ENCODE results near the gene FLCN. TPM values are rescaled to one million over a fixed set of nuclear protein-coding genes. Genes with fewer than 3 reads are reported as not detected.

FLCN gene
- total and polyA plus RNA-seq, 10 of the 15 experiments (the other 5 are each of a cell fraction or from before 2014, with no cell fraction given), result 1.1 to 24.7 (median 10.4) TPM

DNA sequence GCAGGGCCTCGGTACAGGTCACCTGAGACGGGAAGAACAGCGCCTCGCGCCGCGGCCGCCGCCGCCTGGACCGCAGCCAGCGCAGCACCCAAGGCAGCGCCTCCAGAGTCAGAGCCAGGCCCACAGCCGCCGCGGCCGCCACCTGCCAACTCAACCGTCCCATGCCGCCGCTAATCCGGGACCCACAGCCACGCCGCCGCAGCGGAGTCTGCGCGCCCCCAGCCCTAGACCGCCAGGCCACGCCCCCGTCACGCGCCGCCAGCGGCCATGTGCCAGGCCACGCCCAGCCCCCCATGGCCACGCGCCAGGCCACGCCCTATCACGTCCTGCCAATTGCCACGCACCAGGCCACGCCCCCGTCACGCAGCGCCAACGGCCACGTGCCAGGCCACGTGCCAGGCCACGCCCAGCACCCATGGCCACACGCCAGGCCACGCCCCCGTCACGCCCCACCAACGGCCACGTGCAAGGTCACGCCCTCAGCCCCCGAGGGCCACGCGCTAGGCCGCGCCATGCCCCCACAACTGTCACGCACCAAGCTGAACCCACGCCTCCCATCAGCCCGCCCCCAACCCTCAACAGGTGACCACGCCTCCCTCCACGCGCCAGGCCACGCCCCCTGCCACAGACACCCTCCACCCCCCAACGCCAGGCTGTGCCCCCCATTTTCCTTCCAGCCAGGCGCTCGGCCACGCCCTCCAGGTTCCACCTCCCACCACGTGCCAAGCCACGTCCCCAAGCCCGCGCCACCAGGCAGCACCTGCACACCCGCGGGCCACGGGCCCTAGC is 30.6 kb downstream of the FLCN start, which contains the start of gene PLD6 (continued):
- TF ChIP-seq ATF7 (IDR thresholded peaks at IDR 0.05; ENCODE audit: low read depth) (no peak), RELA (IDR thresholded peaks at IDR 0.05; ENCODE audit: borderline replicate concordance, partially characterized antibody) (peak; percentile 92), CEBPB (IDR thresholded peaks at IDR 0.05; ENCODE audit: borderline replicate concordance in 1 of 2, low read depth in 2 of 2, low read length in 2 of 2) (no peak), STAT3 (IDR thresholded peaks at IDR 0.05; ENCODE audit: low read depth, low read length) (no peak), HCFC1 (IDR thresholded peaks at IDR 0.05; ENCODE audit: low read length) (no peak)
- TF ChIP-seq, protein P1, sequence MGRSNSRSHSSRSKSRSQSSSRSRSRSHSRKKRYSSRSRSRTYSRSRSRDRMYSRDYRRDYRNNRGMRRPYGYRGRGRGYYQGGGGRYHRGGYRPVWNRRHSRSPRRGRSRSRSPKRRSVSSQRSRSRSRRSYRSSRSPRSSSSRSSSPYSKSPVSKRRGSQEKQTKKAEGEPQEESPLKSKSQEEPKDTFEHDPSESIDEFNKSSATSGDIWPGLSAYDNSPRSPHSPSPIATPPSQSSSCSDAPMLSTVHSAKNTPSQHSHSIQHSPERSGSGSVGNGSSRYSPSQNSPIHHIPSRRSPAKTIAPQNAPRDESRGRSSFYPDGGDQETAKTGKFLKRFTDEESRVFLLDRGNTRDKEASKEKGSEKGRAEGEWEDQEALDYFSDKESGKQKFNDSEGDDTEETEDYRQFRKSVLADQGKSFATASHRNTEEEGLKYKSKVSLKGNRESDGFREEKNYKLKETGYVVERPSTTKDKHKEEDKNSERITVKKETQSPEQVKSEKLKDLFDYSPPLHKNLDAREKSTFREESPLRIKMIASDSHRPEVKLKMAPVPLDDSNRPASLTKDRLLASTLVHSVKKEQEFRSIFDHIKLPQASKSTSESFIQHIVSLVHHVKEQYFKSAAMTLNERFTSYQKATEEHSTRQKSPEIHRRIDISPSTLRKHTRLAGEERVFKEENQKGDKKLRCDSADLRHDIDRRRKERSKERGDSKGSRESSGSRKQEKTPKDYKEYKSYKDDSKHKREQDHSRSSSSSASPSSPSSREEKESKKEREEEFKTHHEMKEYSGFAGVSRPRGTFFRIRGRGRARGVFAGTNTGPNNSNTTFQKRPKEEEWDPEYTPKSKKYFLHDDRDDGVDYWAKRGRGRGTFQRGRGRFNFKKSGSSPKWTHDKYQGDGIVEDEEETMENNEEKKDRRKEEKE (IDR thresholded peaks at IDR 0.05), result no peak

DNA sequence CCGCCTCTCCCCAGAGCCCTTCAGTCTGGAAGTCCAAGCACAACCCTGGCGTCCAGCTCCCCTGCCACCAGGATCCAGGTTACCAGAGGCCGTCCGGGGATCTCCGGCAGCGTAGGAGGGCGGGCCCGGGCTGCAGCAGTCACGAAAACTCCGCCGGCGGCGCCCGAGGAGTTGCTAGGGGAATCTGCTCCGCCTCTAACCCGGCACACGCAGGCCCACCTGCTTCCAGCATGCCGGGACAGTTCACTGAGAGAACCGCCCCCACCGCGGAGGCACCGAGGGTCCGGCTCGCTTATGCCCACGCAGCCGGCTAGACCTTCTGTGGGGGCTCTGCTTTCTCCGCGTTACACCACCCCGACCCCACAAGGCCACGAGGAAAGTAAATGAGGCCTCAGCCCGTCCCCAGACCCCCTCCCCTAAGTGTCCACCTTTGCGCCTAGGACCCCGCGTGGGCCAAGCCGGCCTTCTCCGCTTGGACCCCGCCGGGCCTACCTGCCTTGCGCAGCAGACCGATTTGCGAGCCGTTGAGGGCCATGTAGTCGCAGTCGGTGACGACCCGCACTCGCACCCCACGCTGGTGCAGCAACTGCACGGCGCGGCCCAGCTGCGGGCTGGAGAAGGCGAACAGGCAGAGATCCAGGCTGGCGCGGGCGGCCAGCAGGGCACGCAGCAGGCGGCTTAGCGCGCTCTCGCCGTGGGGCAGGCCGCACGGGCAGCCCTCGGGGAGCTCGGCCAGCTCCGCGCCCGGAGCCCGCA is 31.4 kb downstream of the FLCN start:
- Histone ChIP-seq H3K79me2 (ENCODE audit: control insufficient read depth, insufficient read depth, low read length) (peaks cover 32% of the 10 kb centered on the region), H3K27ac (ENCODE audit: control insufficient read depth, insufficient read depth) (peak overlapping the region; percentile 58), H3K4me2 (ENCODE audit: control insufficient read depth, insufficient read depth) (peak overlapping the region; percentile 99), H3K9me3 (replicated peaks; ENCODE audit: control insufficient read depth, insufficient read depth, low read length) (no peaks in the 10 kb centered on the region), H3K9ac (ENCODE audit: control insufficient read depth, insufficient read depth, low read length) (peak overlapping the region; percentile 81), H3K27me3 (replicated peaks in 1 of 2; ENCODE audit: control insufficient read depth in 2 of 2, insufficient read depth in 2 of 2, low read length in 1 of 2) (no peaks in the 10 kb centered on the region), H2AFZ (ENCODE audit: control insufficient read depth, low read depth, low read length) (peak overlapping the region; percentile 80), H3K4me3 (peak overlapping the region; percentile 74), H3K36me3 (ENCODE audit: control insufficient read depth in 2 of 2, insufficient read depth in 2 of 2, low read length in 1 of 2) (peaks cover 2 to 7% of the 10 kb centered on the region in 2 experiments), H3K4me1 (ENCODE audit: control insufficient read depth, insufficient read depth, low read length) (peaks cover 9% of the 10 kb centered on the region; the same call in 1 of the 2 replicates), H4K20me1 (ENCODE audit: control insufficient read depth, insufficient read depth) (no peaks in the 10 kb centered on the region)
- SMC1A ChIA-PET (ENCODE audit: uncharacterized antibody, unreplicated experiment), result interaction anchor here (0.7 to 1.4 kb wide), 2 partner anchors 9 to 21 kb away, joined by 3 read pairs; no protein-coding TSS in a partner anchor
- DNase-seq (ENCODE audit: low read depth, low spot score) (peak; percentile 23), ATAC-seq (peak; percentile 86), FAIRE-seq (peak; percentile 92)
- BruUV-seq (replicated peaks), result TSS peak; percentile 64
- in situ Hi-C loops (cut with MboI) (no loop called here), intact Hi-C loops (cut with micrococcal nuclease; ENCODE audit: unreplicated experiment) (loop anchor here (1.0 to 10.0 kb wide), 4 partner anchors 27 to 201 kb away; partner anchors contain the start of genes FLCN and NT5M)
- 1% methylated on average over 68 of the region's 70 CpGs for WGBS (ENCODE audit: insufficient coverage, insufficient replicate concordance, low lambda C conversion rate, missing lambda C conversion rate)
- POLR2A ChIA-PET, result interaction anchor here (0.8 to 1.1 kb wide), 2 partner anchors 14 to 23 kb away, joined by 3 to 4 read pairs; no protein-coding TSS in a partner anchor
- CTCF ChIA-PET, result interaction anchor here (1.4 to 1.5 kb wide), 2 partner anchors 11 to 15 kb away, joined by 3 read pairs; no protein-coding TSS in a partner anchor
- RAD21 ChIA-PET (ENCODE audit: unreplicated experiment), result interaction anchor here (1.0 to 1.2 kb wide), 2 partner anchors 13 to 40 kb away, joined by 3 to 4 read pairs; no protein-coding TSS in a partner anchor
- TF ChIP-seq ZZZ3 (IDR thresholded peaks at IDR 0.05; ENCODE audit: control insufficient read depth, insufficient read length, low read depth) (no peak), ASH2L (IDR thresholded peaks at IDR 0.05; ENCODE audit: borderline replicate concordance, low read depth) (no peak)
- TF ChIP-seq, protein P2, sequence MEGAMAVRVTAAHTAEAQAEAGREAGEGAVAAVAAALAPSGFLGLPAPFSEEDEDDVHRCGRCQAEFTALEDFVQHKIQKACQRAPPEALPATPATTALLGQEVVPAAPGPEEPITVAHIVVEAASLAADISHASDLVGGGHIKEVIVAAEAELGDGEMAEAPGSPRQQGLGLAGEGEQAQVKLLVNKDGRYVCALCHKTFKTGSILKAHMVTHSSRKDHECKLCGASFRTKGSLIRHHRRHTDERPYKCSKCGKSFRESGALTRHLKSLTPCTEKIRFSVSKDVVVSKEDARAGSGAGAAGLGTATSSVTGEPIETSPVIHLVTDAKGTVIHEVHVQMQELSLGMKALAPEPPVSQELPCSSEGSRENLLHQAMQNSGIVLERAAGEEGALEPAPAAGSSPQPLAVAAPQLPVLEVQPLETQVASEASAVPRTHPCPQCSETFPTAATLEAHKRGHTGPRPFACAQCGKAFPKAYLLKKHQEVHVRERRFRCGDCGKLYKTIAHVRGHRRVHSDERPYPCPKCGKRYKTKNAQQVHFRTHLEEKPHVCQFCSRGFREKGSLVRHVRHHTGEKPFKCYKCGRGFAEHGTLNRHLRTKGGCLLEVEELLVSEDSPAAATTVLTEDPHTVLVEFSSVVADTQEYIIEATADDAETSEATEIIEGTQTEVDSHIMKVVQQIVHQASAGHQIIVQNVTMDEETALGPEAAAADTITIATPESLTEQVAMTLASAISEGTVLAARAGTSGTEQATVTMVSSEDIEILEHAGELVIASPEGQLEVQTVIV (IDR thresholded peaks at IDR 0.05; ENCODE audit: borderline replicate concordance, partially characterized antibody), result no peak
- TF ChIP-seq, protein P3, sequence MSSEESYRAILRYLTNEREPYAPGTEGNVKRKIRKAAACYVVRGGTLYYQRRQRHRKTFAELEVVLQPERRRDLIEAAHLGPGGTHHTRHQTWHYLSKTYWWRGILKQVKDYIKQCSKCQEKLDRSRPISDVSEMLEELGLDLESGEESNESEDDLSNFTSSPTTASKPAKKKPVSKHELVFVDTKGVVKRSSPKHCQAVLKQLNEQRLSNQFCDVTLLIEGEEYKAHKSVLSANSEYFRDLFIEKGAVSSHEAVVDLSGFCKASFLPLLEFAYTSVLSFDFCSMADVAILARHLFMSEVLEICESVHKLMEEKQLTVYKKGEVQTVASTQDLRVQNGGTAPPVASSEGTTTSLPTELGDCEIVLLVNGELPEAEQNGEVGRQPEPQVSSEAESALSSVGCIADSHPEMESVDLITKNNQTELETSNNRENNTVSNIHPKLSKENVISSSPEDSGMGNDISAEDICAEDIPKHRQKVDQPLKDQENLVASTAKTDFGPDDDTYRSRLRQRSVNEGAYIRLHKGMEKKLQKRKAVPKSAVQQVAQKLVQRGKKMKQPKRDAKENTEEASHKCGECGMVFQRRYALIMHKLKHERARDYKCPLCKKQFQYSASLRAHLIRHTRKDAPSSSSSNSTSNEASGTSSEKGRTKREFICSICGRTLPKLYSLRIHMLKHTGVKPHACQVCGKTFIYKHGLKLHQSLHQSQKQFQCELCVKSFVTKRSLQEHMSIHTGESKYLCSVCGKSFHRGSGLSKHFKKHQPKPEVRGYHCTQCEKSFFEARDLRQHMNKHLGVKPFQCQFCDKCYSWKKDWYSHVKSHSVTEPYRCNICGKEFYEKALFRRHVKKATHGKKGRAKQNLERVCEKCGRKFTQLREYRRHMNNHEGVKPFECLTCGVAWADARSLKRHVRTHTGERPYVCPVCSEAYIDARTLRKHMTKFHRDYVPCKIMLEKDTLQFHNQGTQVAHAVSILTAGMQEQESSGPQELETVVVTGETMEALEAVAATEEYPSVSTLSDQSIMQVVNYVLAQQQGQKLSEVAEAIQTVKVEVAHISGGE (CRISPR knock-in tag; IDR thresholded peaks at IDR 0.05), result no peak
